Fibroblast of lung (primary cell): ENCODE results near the gene STOML1. TPM values are rescaled to one million over a fixed set of nuclear protein-coding genes. Genes with fewer than 3 reads are reported as not detected.

Experiments
- DNase-seq, 2 donors: peaks; one replicate each; pipeline versions ENCODE4 v3.0.0 to v3.0.0-alpha.2; 2010; ENCODE audit warnings: low read depth in 2 of 2
- H2AFZ ChIP-seq: 2 replicates; pipeline ENCODE4 v1.5.1; 2012; ENCODE audit warnings: low read length, control low read depth, inconsistent platforms
- H3K27ac ChIP-seq: 2 replicates; pipeline ENCODE4 v1.5.1; 2011; ENCODE audit warnings: low read length, control low read depth; ENCODE audit not compliant: insufficient read depth
- H3K27me3 ChIP-seq: 2 replicates; pipeline ENCODE4 v1.5.1; 2011; ENCODE audit warnings: mild to moderate bottlenecking, low read length; ENCODE audit not compliant: control insufficient read depth, insufficient read depth
- H3K36me3 ChIP-seq: 2 replicates; pipeline ENCODE4 v1.5.1; 2011; ENCODE audit warnings: low read length; ENCODE audit not compliant: control insufficient read depth, insufficient read depth
- H3K4me1 ChIP-seq: 2 replicates; pipeline ENCODE4 v1.5.1; 2011; ENCODE audit warnings: low read length; ENCODE audit not compliant: control insufficient read depth, insufficient read depth; ENCODE audit errors: extremely low read depth
- H3K4me2 ChIP-seq: 2 replicates; pipeline ENCODE4 v1.5.1; 2011; ENCODE audit warnings: low read length, control low read depth; ENCODE audit not compliant: insufficient read depth; ENCODE audit errors: extremely low read depth
- H3K4me3 ChIP-seq, 4 experiments: fragments of 200-600 bp in 1 of 4; sonication (generic) in 1 of 4; replicated peaks in 1 of 4; 2 replicates each; pipeline ENCODE4 v1.5.1; 2011 to 2016; ENCODE audit warnings: low read length in 4 of 4, low read depth in 3 of 4, mild to moderate bottlenecking in 3 of 4, control low read depth in 2 of 4, inconsistent platforms in 1 of 4, mixed read lengths in 1 of 4; ENCODE audit not compliant: insufficient read depth in 1 of 4; ENCODE audit errors: control extremely low read depth in 1 of 4
- H3K79me2 ChIP-seq: 2 replicates; pipeline ENCODE4 v1.5.1; 2012; ENCODE audit warnings: mild to moderate bottlenecking, low read length, inconsistent platforms; ENCODE audit not compliant: control insufficient read depth, insufficient read depth
- H3K9ac ChIP-seq: 2 replicates; pipeline ENCODE4 v1.5.1; 2011; ENCODE audit warnings: mild to moderate bottlenecking, low read length, control low read depth; ENCODE audit not compliant: insufficient read depth
- H3K9me3 ChIP-seq: 2 replicates; pipeline ENCODE4 v1.5.1; 2012; ENCODE audit warnings: low read depth, low read length; ENCODE audit not compliant: control insufficient read depth, insufficient read depth
- H4K20me1 ChIP-seq: 2 replicates; pipeline ENCODE4 v1.5.1; 2011; ENCODE audit warnings: low read length; ENCODE audit not compliant: control insufficient read depth, insufficient read depth; ENCODE audit errors: extremely low read depth
- EZH2 ChIP-seq: IDR thresholded peaks from 2 replicates; pipeline ENCODE4 v1.5.1; 2012; ENCODE audit warnings: low read length, control low read depth, mild to moderate bottlenecking; ENCODE audit errors: missing control alignments
- polyA plus RNA-seq, 2 donors: library from polyadenylated mRNA; depleted of rRNA in 1 of 2; stranded (reverse) in 1 of 2; unstranded in 1 of 2; fragments of >200 nt; gene quantifications; 2 replicates each; pipeline ENCODE4 v1.2.1, GENCODE V29; 2011 to 2012; ENCODE audit warnings: missing spikeins in 1 of 2
- total RNA-seq: library from RNA; depleted of rRNA; stranded (reverse); fragments of >200 nt; gene quantifications from 2 replicates; pipeline ENCODE4 v1.2.1, GENCODE V29; 2014
- TF ChIP-seq, protein P1 (sequence below), 2 donors: IDR thresholded peaks in 1 of 2; conservative IDR thresholded peaks in 1 of 2; 1 replicate in 1 of 2; 2 replicates in 1 of 2; pipeline ENCODE4 v1.5.1; 2011 to 2012; ENCODE audit warnings: low read length in 2 of 2, control low read depth in 1 of 2, inconsistent platforms in 1 of 2, low read depth in 1 of 2, mild to moderate bottlenecking in 1 of 2

Gene STOML1
- total and polyA plus RNA-seq, 2 donors (not counting 1 experiment from before 2014, with no cell fraction given), result 9.8 to 24.8 TPM

DNA sequence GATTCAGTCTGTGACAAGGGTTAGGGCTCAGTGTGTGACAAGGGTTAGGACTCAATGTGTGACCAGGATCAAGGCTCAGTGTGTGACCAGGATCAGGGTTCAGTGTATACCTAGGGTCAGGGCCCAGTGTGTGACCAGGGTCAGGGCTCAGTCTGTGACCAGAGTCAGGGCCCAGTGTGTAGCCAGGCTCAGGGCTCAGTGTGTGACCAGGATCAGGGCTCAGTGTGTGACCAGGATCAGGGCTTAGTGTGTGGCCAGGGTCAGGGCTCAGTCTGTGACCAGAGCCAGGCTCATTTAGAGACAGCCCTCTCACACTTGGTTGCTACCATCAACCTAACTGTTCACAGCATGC is 41.6 kb downstream of the STOML1 start:
- H3K27me3 ChIP-seq, result no peaks in the 10 kb centered on the region
- peaks cover 40% of the 10 kb centered on the region for H3K36me3 ChIP-seq
- TF ChIP-seq EZH2, result no peak
- TF ChIP-seq, protein P1, sequence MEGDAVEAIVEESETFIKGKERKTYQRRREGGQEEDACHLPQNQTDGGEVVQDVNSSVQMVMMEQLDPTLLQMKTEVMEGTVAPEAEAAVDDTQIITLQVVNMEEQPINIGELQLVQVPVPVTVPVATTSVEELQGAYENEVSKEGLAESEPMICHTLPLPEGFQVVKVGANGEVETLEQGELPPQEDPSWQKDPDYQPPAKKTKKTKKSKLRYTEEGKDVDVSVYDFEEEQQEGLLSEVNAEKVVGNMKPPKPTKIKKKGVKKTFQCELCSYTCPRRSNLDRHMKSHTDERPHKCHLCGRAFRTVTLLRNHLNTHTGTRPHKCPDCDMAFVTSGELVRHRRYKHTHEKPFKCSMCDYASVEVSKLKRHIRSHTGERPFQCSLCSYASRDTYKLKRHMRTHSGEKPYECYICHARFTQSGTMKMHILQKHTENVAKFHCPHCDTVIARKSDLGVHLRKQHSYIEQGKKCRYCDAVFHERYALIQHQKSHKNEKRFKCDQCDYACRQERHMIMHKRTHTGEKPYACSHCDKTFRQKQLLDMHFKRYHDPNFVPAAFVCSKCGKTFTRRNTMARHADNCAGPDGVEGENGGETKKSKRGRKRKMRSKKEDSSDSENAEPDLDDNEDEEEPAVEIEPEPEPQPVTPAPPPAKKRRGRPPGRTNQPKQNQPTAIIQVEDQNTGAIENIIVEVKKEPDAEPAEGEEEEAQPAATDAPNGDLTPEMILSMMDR (conservative IDR thresholded peaks at IDR 0.05 in 1 of 2, IDR thresholded peaks at IDR 0.05 in 1 of 2; ENCODE audit: low read depth in 1 of 2, low read length in 2 of 2), result no peak
- no peaks in the 10 kb centered on the region for H3K9me3 ChIP-seq
- no peak overlapping the region for H3K4me2 ChIP-seq
- H3K79me2 ChIP-seq, result no peaks in the 10 kb centered on the region
- H3K4me1 ChIP-seq, result peaks cover 21% of the 10 kb centered on the region
- peak overlapping the region; percentile 11 for H3K9ac ChIP-seq
- H4K20me1 ChIP-seq, result no peaks in the 10 kb centered on the region
- H2AFZ ChIP-seq, result no peak overlapping the region
- H3K4me3 ChIP-seq, result no peak overlapping the region
- DNase-seq, result no peak
- peak overlapping the region; percentile 80 for H3K27ac ChIP-seq

DNA sequence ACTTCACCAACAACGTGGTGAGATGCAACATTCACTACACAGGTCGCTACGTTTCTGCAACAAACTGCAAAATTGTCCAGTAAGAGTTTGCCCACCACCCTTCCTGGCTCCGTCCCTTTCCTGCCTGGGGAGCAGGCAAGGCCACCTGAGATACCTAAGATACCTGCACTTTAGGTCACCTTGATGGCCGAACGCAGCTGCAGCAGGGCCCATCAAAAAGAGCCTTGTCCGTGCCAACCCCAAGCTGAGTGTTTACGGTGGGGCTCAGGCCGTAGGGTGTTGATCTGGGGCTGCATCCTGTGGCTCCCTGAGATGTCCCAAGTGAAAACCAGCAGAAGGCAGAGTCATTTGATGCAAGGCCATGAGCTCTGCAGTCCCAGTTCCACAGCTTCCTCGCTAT is 42.6 kb downstream of the STOML1 start:
- Histone ChIP-seq H3K4me3 (no peak overlapping the region), H3K4me1 (peaks cover 20% of the 10 kb centered on the region), H4K20me1 (no peaks in the 10 kb centered on the region), H3K79me2 (peaks cover 1% of the 10 kb centered on the region), H3K9ac (no peak overlapping the region), H2AFZ (no peak overlapping the region), H3K9me3 (no peaks in the 10 kb centered on the region), H3K27ac (no peak overlapping the region), H3K4me2 (no peak overlapping the region), H3K36me3 (peaks cover 45% of the 10 kb centered on the region), H3K27me3 (no peaks in the 10 kb centered on the region)
- no peak for DNase-seq
- TF ChIP-seq, protein P1 (conservative IDR thresholded peaks at IDR 0.05 in 1 of 2, IDR thresholded peaks at IDR 0.05 in 1 of 2; ENCODE audit: low read depth in 1 of 2, low read length in 2 of 2), result no peak

- Histone ChIP-seq H3K9me3 (no peaks in the 10 kb centered on the region), H4K20me1 (no peaks in the 10 kb centered on the region), H3K4me1 (peaks cover 22% of the 10 kb centered on the region), H3K27me3 (no peaks in the 10 kb centered on the region), H3K4me2 (no peak overlapping the region), H3K79me2 (peaks cover 1% of the 10 kb centered on the region), H3K36me3 (peaks cover 48% of the 10 kb centered on the region), H3K27ac (no peak overlapping the region), H3K9ac (no peak overlapping the region), H2AFZ (no peak overlapping the region), H3K4me3 (no peak overlapping the region)
- no peak for DNase-seq
- TF ChIP-seq, protein P1 (conservative IDR thresholded peaks at IDR 0.05 in 1 of 2, IDR thresholded peaks at IDR 0.05 in 1 of 2; ENCODE audit: low read depth in 1 of 2, low read length in 2 of 2), result no peak
- no peak for TF ChIP-seq EZH2
These were observed 43.1 kb downstream of the STOML1 start for GRCh38 chr15:73948982-73949381.
